IMR-90 (cell line): ENCODE results near the gene ULK2. TPM values are rescaled to one million over a fixed set of nuclear protein-coding genes. Genes with fewer than 3 reads are reported as not detected.

Source experiments
- ATAC-seq: fragments of 200-7000 bp; cut with Tn5 transposase; 2 replicates; pipeline ENCODE4 v1.9.1; 2020; ENCODE audit warnings: low read depth, mild to moderate bottlenecking, moderate library complexity
- BruUV-seq: library from RNA; stranded (reverse); fragments of 400-500 nt; replicated peaks from 2 replicates; lab custom pipeline; 2021; lab: Mats Ljungman, UMichigan
- CTCF ChIA-PET: fragments of 300-600 bp; formaldehyde crosslinking; extraction: SDS; loops from one replicate; lab custom pipeline; 2021; ENCODE audit warnings: antibody characterized with exemption; lab: Yijun Ruan, JAX
- POLR2A ChIA-PET: fragments of 300-600 bp; sonication (Branson Sonifier 250); formaldehyde crosslinking; loops from one replicate; lab custom pipeline; 2022; ENCODE audit warnings: antibody characterized with exemption; ENCODE audit not compliant: unreplicated experiment; lab: Charles Lee
- DNase-seq: peaks from one replicate; pipeline ENCODE4 v3.0.0; 2013
- H2AFZ ChIP-seq: replicated peaks from 2 replicates; pipeline ENCODE3; 2013; ENCODE audit warnings: low read length, mild to moderate bottlenecking; ENCODE audit not compliant: poor library complexity
- H2AK5ac ChIP-seq: 2 replicates; pipeline ENCODE4 v1.6.1; 2013; ENCODE audit warnings: low read depth, low read length, inconsistent platforms
- H2AK9ac ChIP-seq: replicated peaks from 2 replicates; pipeline ENCODE3; 2013; ENCODE audit warnings: mild to moderate bottlenecking, low read depth, low read length, moderate library complexity; ENCODE audit not compliant: poor library complexity
- H2BK120ac ChIP-seq: 2 replicates; pipeline ENCODE4 v1.6.1; 2013; ENCODE audit warnings: low read depth, low read length, inconsistent platforms
- H2BK15ac ChIP-seq: 3 replicates; pipeline ENCODE4 v1.6.1; 2013; ENCODE audit warnings: low read depth, low read length, inconsistent platforms
- H2BK20ac ChIP-seq: 2 replicates; pipeline ENCODE4 v1.6.1; 2013; ENCODE audit warnings: low read depth, mild to moderate bottlenecking, inconsistent platforms, low read length, moderate library complexity
- H2BK5ac ChIP-seq: 2 replicates; pipeline ENCODE4 v1.6.1; 2013; ENCODE audit warnings: mild to moderate bottlenecking, low read depth, low read length, inconsistent platforms; ENCODE audit not compliant: poor library complexity, severe bottlenecking
- H3K14ac ChIP-seq: replicated peaks from 2 replicates; pipeline ENCODE4 v1.6.1; 2013; ENCODE audit warnings: low read depth, low read length, inconsistent platforms
- H3K18ac ChIP-seq: 2 replicates; pipeline ENCODE4 v1.6.1; 2013; ENCODE audit warnings: low read depth, low read length, control low read depth
- H3K23ac ChIP-seq: 2 replicates; pipeline ENCODE4 v1.6.1; 2013; ENCODE audit warnings: low read depth, low read length, inconsistent platforms
- H3K27ac ChIP-seq: 2 replicates; pipeline ENCODE4 v1.5.1; 2013; ENCODE audit warnings: mild to moderate bottlenecking, control low read depth, low read length; ENCODE audit not compliant: insufficient read depth
- H3K27me3 ChIP-seq: 2 replicates; pipeline ENCODE4 v1.6.1; 2013; ENCODE audit warnings: low read length; ENCODE audit not compliant: control insufficient read depth, insufficient read depth
- H3K36me3 ChIP-seq: 2 replicates; pipeline ENCODE4 v1.6.1; 2013; ENCODE audit warnings: low read length, mixed read lengths; ENCODE audit not compliant: control insufficient read depth, insufficient read depth
- H3K4ac ChIP-seq: 2 replicates; pipeline ENCODE4 v1.6.1; 2013; ENCODE audit warnings: low read depth, low read length, inconsistent platforms
- H3K4me1 ChIP-seq: 2 replicates; pipeline ENCODE4 v1.6.1; 2013; ENCODE audit warnings: low read length, mixed read lengths; ENCODE audit not compliant: control insufficient read depth, insufficient read depth
- H3K4me2 ChIP-seq: 2 replicates; pipeline ENCODE4 v1.6.1; 2013; ENCODE audit warnings: low read depth, mild to moderate bottlenecking, control low read depth, low read length, moderate library complexity
- H3K4me3 ChIP-seq: 2 replicates; pipeline ENCODE4 v1.5.1; 2013; ENCODE audit warnings: low read depth, mild to moderate bottlenecking, control low read depth, low read length, moderate library complexity; ENCODE audit not compliant: insufficient read depth
- H3K56ac ChIP-seq: 2 replicates; pipeline ENCODE4 v1.6.1; 2013; ENCODE audit warnings: low read length, inconsistent platforms; ENCODE audit not compliant: insufficient read depth; ENCODE audit errors: extremely low read depth
- H3K79me1 ChIP-seq, 2 experiments: 2 replicates each; pipeline ENCODE4 v1.6.1; 2013; ENCODE audit warnings: low read length in 2 of 2, inconsistent platforms in 1 of 2, low read depth in 1 of 2
- H3K9ac ChIP-seq: 2 replicates; pipeline ENCODE4 v1.6.1; 2013; ENCODE audit warnings: low read depth, low read length, control low read depth
- H3K9me1 ChIP-seq: 2 replicates; pipeline ENCODE4 v1.6.1; 2013; ENCODE audit warnings: low read length, inconsistent platforms; ENCODE audit not compliant: insufficient read depth
- H3K9me3 ChIP-seq: 2 replicates; pipeline ENCODE4 v1.6.1; 2013; ENCODE audit warnings: low read length; ENCODE audit not compliant: control insufficient read depth, insufficient read depth
- H4K20me1 ChIP-seq: 2 replicates; pipeline ENCODE4 v1.6.1; 2013; ENCODE audit warnings: low read length, inconsistent platforms; ENCODE audit not compliant: insufficient read depth
- H4K5ac ChIP-seq: 2 replicates; pipeline ENCODE4 v1.6.1; 2013; ENCODE audit warnings: mild to moderate bottlenecking, low read depth, low read length, control low read depth
- H4K8ac ChIP-seq, 2 experiments: 2 replicates each; pipeline ENCODE4 v1.6.1; 2013; ENCODE audit warnings: low read depth in 2 of 2, low read length in 2 of 2, control low read depth in 1 of 2, inconsistent platforms in 1 of 2
- H4K91ac ChIP-seq: 2 replicates; pipeline ENCODE4 v1.6.1; 2013; ENCODE audit warnings: low read depth, low read length, inconsistent platforms; ENCODE audit not compliant: insufficient read depth
- BHLHE40 ChIP-seq: fragments of 150-350 bp; IDR thresholded peaks from 2 replicates; pipeline ENCODE4 v1.6.1; 2016; ENCODE audit warnings: mild to moderate bottlenecking, low read depth, low read length
- CEBPB ChIP-seq: IDR thresholded peaks from 2 replicates; pipeline ENCODE4 v1.6.1; 2012; ENCODE audit warnings: low read depth, low read length, improper control_type of control experiment
- CHD1 ChIP-seq: IDR thresholded peaks from 2 replicates; pipeline ENCODE4 v1.6.1; 2012; ENCODE audit warnings: low read depth, low read length, improper control_type of control experiment
- ELK1 ChIP-seq: fragments of 150-350 bp; IDR thresholded peaks from 2 replicates; pipeline ENCODE4 v1.6.1; 2016; ENCODE audit warnings: low read depth, mild to moderate bottlenecking, low read length, moderate library complexity, borderline replicate concordance
- FOS ChIP-seq: fragments of 150-350 bp; IDR thresholded peaks from 2 replicates; pipeline ENCODE4 v1.6.1; 2016; ENCODE audit warnings: low read depth, low read length
- MAFK ChIP-seq: IDR thresholded peaks from 2 replicates; pipeline ENCODE4 v1.6.1; 2012; ENCODE audit warnings: low read depth, low read length, improper control_type of control experiment
- MXI1 ChIP-seq: IDR thresholded peaks from 2 replicates; pipeline ENCODE4 v1.6.1; 2012; ENCODE audit warnings: low read depth, mild to moderate bottlenecking, low read length, moderate library complexity, borderline replicate concordance
- NFE2L2 ChIP-seq: fragments of 150-350 bp; IDR thresholded peaks from 2 replicates; pipeline ENCODE4 v1.6.1; 2016; ENCODE audit warnings: low read depth, mild to moderate bottlenecking, low read length
- POLR2A ChIP-seq: IDR thresholded peaks from 2 replicates; pipeline ENCODE4 v1.6.1; 2012; ENCODE audit warnings: mild to moderate bottlenecking, low read depth, low read length
- RCOR1 ChIP-seq: IDR thresholded peaks from 2 replicates; pipeline ENCODE4 v1.6.1; 2012; ENCODE audit warnings: mild to moderate bottlenecking, low read length, improper control_type of control experiment; ENCODE audit not compliant: insufficient replicate concordance
- RFX5 ChIP-seq: IDR thresholded peaks from 2 replicates; pipeline ENCODE4 v1.8.0; 2012; ENCODE audit warnings: low read depth, mild to moderate bottlenecking, low read length, moderate library complexity
- WGBS, 2 experiments: methylation state at CpG; one replicate each; pipeline versions ENCODE4 v1.1.5 to v1.1.7; 2013; ENCODE audit warnings: missing lambda C conversion rate in 2 of 2; ENCODE audit not compliant: insufficient read length in 1 of 2; ENCODE audit errors: extremely low coverage in 2 of 2; 5-methylcytosine and 5-hydroxymethylcytosine counted together
- dilution Hi-C: fragments of 300-500 bp; cut with HindIII; formaldehyde crosslinking; loops from one replicate; pipeline ENCODE4 v1.14.3; 2018; ENCODE audit warnings: low sequenced_read_pairs; ENCODE audit not compliant: unreplicated experiment
- in situ Hi-C: fragments of 300-500 bp; cut with MboI; formaldehyde crosslinking; loops from 3 replicates; pipeline ENCODE4 v1.14.3; 2019; ENCODE audit warnings: low sequenced_read_pairs, inconsistent platforms, mixed read lengths
- intact Hi-C: fragments of 100-400 bp; cut with micrococcal nuclease; formaldehyde crosslinking; loops from 2 replicates; pipeline ENCODE4 v1.10.0; 2022
- polyA plus RNA-seq, 3 experiments: library from polyadenylated mRNA; depleted of rRNA; stranded (reverse); fragments of >200 nt; gene quantifications; 2 replicates each; pipeline ENCODE4 v1.2.3, GENCODE V29; 2012; ENCODE audit warnings: low replicate concordance in 1 of 3
- total RNA-seq: library from RNA; depleted of rRNA; stranded (reverse); fragments of >200 nt; gene quantifications from 2 replicates; pipeline ENCODE4 v1.2.3, GENCODE V29; 2012
- TF ChIP-seq, protein P1 (sequence below): conservative IDR thresholded peaks from 2 replicates; pipeline ENCODE4 v1.5.1; 2012; ENCODE audit warnings: mild to moderate bottlenecking, low read depth, low read length, improper control_type of control experiment

Gene ULK2
- total and polyA plus RNA-seq, 2 of the 4 experiments (the other 2 are of a cell fraction), result 8.9 to 10.8 TPM

DNA sequence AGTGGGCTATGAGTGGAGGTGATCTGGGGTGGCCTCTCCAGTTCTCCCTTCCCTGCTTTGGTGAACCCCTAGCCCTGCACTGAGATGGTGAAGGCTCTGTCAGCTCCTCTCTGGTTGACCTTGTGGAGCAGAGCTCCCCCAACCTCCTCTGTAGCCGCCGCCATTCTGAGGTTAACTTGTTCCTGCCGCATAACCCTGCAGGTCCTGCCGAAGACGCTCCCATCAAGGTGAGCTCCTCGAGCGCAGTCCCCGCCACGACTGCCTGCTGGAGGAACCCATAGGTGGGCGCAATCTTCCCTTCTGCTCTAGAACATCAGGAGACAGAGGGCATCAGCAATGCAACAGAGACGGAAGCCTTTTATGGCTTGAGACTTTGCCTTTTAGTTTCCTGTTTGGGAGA lies 136.1 kb downstream of the ULK2 start:
- no peak overlapping the region for H3K18ac ChIP-seq
- in situ Hi-C loops (no loop called here), dilution Hi-C loops (no loop called here), intact Hi-C loops (no loop called here)
- H3K36me3 ChIP-seq, result no peaks in the 10 kb centered on the region
- H3K4me3 ChIP-seq, result no peak overlapping the region
- H2AK5ac ChIP-seq, result no peak overlapping the region
- no peak for DNase-seq
- H3K4me2 ChIP-seq, result no peak overlapping the region
- CTCF ChIA-PET, result no interaction called here
- 0 out of 2 replicates have a peak, but pooled peaks cover 4% of the 10 kb centered on the region for H3K9me1 ChIP-seq
- H2BK20ac ChIP-seq, result no peak overlapping the region
- no peak overlapping the region for H4K5ac ChIP-seq
- no peak overlapping the region for H3K9ac ChIP-seq
- TF ChIP-seq BHLHE40 (no peak), NFE2L2 (no peak), RFX5 (no peak), MXI1 (no peak), ELK1 (no peak), CHD1 (no peak), FOS (no peak), MAFK (no peak), POLR2A (no peak), RCOR1 (no peak), CEBPB (no peak)
- TF ChIP-seq, protein P1, sequence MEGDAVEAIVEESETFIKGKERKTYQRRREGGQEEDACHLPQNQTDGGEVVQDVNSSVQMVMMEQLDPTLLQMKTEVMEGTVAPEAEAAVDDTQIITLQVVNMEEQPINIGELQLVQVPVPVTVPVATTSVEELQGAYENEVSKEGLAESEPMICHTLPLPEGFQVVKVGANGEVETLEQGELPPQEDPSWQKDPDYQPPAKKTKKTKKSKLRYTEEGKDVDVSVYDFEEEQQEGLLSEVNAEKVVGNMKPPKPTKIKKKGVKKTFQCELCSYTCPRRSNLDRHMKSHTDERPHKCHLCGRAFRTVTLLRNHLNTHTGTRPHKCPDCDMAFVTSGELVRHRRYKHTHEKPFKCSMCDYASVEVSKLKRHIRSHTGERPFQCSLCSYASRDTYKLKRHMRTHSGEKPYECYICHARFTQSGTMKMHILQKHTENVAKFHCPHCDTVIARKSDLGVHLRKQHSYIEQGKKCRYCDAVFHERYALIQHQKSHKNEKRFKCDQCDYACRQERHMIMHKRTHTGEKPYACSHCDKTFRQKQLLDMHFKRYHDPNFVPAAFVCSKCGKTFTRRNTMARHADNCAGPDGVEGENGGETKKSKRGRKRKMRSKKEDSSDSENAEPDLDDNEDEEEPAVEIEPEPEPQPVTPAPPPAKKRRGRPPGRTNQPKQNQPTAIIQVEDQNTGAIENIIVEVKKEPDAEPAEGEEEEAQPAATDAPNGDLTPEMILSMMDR, result no peak
- H3K27ac ChIP-seq, result no peak overlapping the region
- no peak overlapping the region for H3K56ac ChIP-seq
- H2BK120ac ChIP-seq, result no peak overlapping the region
- peaks cover 20% of the 10 kb centered on the region for H3K27me3 ChIP-seq
- no peak overlapping the region for H2AK9ac ChIP-seq
- H3K4me1 ChIP-seq, result peaks cover 11% of the 10 kb centered on the region; the same call in 1 of the 2 replicates
- no peak for ATAC-seq
- BruUV-seq, result no TSS peak
- peaks cover 2% of the 10 kb centered on the region; the same call in 1 of the 2 replicates for H3K9me3 ChIP-seq
- POLR2A ChIA-PET, result interaction anchor here (0.6 kb wide), 1 partner anchor 227 kb away, joined by 4 read pairs; no protein-coding TSS in a partner anchor
- 85% methylated on average over 8 of the region's 11 CpGs; no CpG with 5 or more reads in 1 of the 2 experiments for WGBS, 2 experiments
- no peak overlapping the region for H2BK5ac ChIP-seq
- no peak overlapping the region for H4K8ac ChIP-seq
- H3K14ac ChIP-seq, result no peak overlapping the region
- no peak overlapping the region for H3K23ac ChIP-seq
- H3K4ac ChIP-seq, result no peak overlapping the region
- no peak overlapping the region for H2BK15ac ChIP-seq
- no peak overlapping the region for H4K91ac ChIP-seq
- no peak overlapping the region for H2AFZ ChIP-seq
- H3K79me1 ChIP-seq, result no peaks in the 10 kb centered on the region
- H4K20me1 ChIP-seq, result no peaks in the 10 kb centered on the region
